ENCODE data around the gene DHX9. TPM values are rescaled to one million over a fixed set of nuclear protein-coding genes. Genes with fewer than 3 reads are reported as not detected.

DHX9 gene
- total and polyA plus RNA-seq, 9 of the 15 experiments (the other 6 are each of a cell fraction or from before 2014, with no cell fraction given): 100 to 409 (median 294) TPM

DNA sequence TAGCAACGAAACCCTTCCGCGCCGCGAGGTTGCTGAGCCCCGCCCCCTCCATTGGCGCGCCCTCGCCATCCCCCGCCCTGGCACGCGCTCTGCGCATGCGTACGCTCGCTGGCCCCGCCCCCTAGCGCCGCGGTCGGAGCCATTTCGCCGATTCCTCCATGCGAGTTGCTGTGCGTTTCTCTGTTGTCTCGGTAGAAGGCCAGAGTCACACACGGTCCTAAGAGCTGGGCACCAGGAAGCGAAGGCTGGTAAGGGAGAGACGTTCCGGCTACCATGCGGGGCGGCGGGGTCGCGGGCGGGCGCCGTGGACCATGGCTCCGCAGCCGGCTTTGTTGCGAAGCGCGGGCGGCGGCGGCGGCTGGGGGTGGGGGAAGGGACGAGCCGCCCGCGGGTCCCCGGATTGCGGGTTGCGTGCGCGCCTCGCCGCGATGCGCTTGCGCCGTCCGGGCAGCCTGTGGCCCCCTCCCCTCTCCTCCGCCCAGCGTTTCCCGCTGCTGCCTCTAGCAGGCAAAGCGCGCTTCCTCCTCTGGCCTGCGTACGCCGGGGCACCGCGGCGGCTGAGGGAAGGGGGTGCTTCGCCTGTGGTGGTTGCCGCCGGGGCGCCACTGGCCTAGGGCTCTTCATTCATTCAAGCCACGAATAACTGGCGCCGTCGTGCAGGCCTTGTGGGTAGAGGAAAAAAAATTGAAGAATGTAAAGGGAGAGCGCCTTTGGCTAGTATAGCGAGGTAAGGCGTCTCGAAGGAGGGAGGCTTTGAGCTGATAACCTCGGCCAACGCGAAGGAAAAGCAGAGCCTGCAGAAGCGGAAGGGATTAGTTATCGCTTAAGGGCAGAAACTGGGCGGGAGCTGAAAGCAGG is at the start of gene DHX9 (continued):
- TF ChIP-seq ZNF444 (CRISPR knock-in tag; IDR thresholded peaks at IDR 0.05) (no peak), LCOR (CRISPR knock-in tag; IDR thresholded peaks at IDR 0.05) (peak; percentile 76), XRCC5 (IDR thresholded peaks at IDR 0.05; ENCODE audit: low read depth, low read length) (peak; percentile 32; the same call in 1 of the 2 replicates), ZNF165 (CRISPR knock-in tag; IDR thresholded peaks at IDR 0.05; ENCODE audit: borderline replicate concordance) (no peak), FOS (IDR thresholded peaks at IDR 0.05; ENCODE audit: extremely low read depth, insufficient read length) (no peak), BRF2 (IDR thresholded peaks at IDR 0.05; ENCODE audit: borderline replicate concordance, insufficient read depth, insufficient read length) (no peak), NFRKB (IDR thresholded peaks at IDR 0.05; ENCODE audit: low read depth) (peak; percentile 78), SP2 (IDR thresholded peaks at IDR 0.05; ENCODE audit: extremely low read depth, low read depth, low read length, poor library complexity, severe bottlenecking) (no peak), ZKSCAN1 (IDR thresholded peaks at IDR 0.05; ENCODE audit: low read depth, low read length) (peak; percentile 56), SRSF1 (IDR thresholded peaks at IDR 0.05; ENCODE audit: low read depth, low read length) (no peak), ARID3A (IDR thresholded peaks at IDR 0.05; ENCODE audit: borderline replicate concordance, low read depth, low read length) (no peak), IFI16 (CRISPR knock-in tag; IDR thresholded peaks at IDR 0.05) (no peak), NCOR1 (IDR thresholded peaks at IDR 0.05) (peak; percentile 94), ZBTB17 (CRISPR knock-in tag; IDR thresholded peaks at IDR 0.05) (peak; percentile 32; the same call in 1 of the 2 replicates), CBFA2T3 (IDR thresholded peaks at IDR 0.05) (peak; percentile 96), C11orf30 (IDR thresholded peaks at IDR 0.05; ENCODE audit: low read depth) (no peak; the same call in none of the 2 replicates), DMBX1 (CRISPR knock-in tag; IDR thresholded peaks at IDR 0.05; ENCODE audit: borderline replicate concordance) (peak; percentile 79; the same call in 1 of the 2 replicates), RHOXF2B (CRISPR knock-in tag; conservative IDR thresholded peaks at IDR 0.05) (0 out of 2 replicates have a peak, but pooled peaks have one; percentile 12), ZNF589 (CRISPR knock-in tag; IDR thresholded peaks at IDR 0.05; ENCODE audit: low read depth) (peak; percentile 72; the same call in 1 of the 2 replicates), STAG1 (CRISPR knock-in tag; IDR thresholded peaks at IDR 0.05; ENCODE audit: borderline replicate concordance) (no peak; the same call in 1 of the 2 replicates)
- TF ChIP-seq, protein P1, sequence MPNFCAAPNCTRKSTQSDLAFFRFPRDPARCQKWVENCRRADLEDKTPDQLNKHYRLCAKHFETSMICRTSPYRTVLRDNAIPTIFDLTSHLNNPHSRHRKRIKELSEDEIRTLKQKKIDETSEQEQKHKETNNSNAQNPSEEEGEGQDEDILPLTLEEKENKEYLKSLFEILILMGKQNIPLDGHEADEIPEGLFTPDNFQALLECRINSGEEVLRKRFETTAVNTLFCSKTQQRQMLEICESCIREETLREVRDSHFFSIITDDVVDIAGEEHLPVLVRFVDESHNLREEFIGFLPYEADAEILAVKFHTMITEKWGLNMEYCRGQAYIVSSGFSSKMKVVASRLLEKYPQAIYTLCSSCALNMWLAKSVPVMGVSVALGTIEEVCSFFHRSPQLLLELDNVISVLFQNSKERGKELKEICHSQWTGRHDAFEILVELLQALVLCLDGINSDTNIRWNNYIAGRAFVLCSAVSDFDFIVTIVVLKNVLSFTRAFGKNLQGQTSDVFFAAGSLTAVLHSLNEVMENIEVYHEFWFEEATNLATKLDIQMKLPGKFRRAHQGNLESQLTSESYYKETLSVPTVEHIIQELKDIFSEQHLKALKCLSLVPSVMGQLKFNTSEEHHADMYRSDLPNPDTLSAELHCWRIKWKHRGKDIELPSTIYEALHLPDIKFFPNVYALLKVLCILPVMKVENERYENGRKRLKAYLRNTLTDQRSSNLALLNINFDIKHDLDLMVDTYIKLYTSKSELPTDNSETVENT (CRISPR knock-in tag; IDR thresholded peaks at IDR 0.05): no peak; the same call in 1 of the 2 replicates
- TF ChIP-seq, protein P2, sequence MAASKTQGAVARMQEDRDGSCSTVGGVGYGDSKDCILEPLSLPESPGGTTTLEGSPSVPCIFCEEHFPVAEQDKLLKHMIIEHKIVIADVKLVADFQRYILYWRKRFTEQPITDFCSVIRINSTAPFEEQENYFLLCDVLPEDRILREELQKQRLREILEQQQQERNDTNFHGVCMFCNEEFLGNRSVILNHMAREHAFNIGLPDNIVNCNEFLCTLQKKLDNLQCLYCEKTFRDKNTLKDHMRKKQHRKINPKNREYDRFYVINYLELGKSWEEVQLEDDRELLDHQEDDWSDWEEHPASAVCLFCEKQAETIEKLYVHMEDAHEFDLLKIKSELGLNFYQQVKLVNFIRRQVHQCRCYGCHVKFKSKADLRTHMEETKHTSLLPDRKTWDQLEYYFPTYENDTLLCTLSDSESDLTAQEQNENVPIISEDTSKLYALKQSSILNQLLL (CRISPR knock-in tag; IDR thresholded peaks at IDR 0.05; ENCODE audit: borderline replicate concordance): no peak

All from K562 (cell line).